ENCODE measurements around the gene HEMK1. TPM values are rescaled to one million over a fixed set of nuclear protein-coding genes. Genes with fewer than 3 reads are reported as not detected.

The HEMK1 gene
- total RNA-seq, 1 experiment from 2014 or later, result 20.9 TPM

DNA sequence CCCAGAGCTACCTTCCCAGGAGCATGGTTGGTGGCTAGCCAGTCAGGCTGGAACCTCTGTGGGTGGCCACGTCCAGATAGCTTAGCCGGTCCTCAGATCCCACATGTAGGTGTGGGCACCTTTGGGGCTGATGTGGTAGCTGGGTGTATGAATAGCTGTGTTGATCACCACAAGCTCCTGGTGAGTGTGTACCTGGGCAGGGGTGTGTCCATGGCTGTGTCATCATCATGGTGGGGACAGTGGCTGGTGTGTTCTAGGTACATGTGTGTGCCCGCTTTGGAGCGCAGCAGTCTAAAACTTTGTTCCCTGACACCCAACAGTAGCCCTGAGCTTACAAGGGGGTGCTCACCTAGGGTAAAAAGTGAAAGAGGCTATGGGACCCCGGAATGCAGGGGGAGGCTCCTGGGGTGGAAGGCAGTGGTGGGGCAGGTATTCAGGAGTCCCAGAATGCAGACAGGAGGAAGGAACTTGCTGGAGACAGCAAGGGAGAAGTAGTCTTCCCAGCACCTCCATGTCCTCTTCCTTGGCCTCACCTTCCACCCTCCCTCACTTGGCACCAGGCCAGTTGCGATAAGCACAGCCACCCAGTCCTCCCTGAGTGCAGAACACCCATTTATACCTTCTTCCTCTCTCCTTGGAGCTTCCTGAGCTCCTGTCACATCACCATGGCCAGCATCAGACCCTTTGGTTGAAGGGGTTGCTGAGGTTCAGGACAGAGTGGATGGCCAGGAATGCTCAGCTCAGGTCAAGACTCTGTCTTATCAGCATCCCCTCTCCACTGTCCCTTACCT is 41.1 kb downstream of the HEMK1 start:
- DNase-seq (ENCODE audit: low spot score) (no peak), ATAC-seq (no peak)
- Mint-ChIP-seq H3K9me3 (no peaks in the 10 kb centered on the region), H3K27ac (no peak overlapping the region), H3K36me3 (no peaks in the 10 kb centered on the region), H3K27me3 (ENCODE audit: low read depth) (peaks cover 46% of the 10 kb centered on the region), H3K4me1 (peaks cover 14% of the 10 kb centered on the region), H3K4me3 (peak overlapping the region; percentile 76)
- POLR2A ChIA-PET, result no interaction called here
- CTCF ChIA-PET, result interaction anchor here (0.6 to 4.4 kb wide), 6 partner anchors 20 to 275 kb away, joined by 3 to 70 read pairs (median 4); partner anchors contain the start of genes C3orf18 and NPRL2
- TF ChIP-seq NR1H2 (CRISPR knock-in tag; IDR thresholded peaks at IDR 0.05), result no peak
- TF ChIP-seq FOXJ3 (CRISPR knock-in tag; IDR thresholded peaks at IDR 0.05; ENCODE audit: borderline replicate concordance), result no peak
- TF ChIP-seq CDX4 (CRISPR knock-in tag; IDR thresholded peaks at IDR 0.05; ENCODE audit: borderline replicate concordance), result no peak
- TF ChIP-seq GTF2I (CRISPR knock-in tag; conservative IDR thresholded peaks at IDR 0.05), result no peak
- TF ChIP-seq CTCF (IDR thresholded peaks at IDR 0.05), result no peak
- TF ChIP-seq, protein P1, sequence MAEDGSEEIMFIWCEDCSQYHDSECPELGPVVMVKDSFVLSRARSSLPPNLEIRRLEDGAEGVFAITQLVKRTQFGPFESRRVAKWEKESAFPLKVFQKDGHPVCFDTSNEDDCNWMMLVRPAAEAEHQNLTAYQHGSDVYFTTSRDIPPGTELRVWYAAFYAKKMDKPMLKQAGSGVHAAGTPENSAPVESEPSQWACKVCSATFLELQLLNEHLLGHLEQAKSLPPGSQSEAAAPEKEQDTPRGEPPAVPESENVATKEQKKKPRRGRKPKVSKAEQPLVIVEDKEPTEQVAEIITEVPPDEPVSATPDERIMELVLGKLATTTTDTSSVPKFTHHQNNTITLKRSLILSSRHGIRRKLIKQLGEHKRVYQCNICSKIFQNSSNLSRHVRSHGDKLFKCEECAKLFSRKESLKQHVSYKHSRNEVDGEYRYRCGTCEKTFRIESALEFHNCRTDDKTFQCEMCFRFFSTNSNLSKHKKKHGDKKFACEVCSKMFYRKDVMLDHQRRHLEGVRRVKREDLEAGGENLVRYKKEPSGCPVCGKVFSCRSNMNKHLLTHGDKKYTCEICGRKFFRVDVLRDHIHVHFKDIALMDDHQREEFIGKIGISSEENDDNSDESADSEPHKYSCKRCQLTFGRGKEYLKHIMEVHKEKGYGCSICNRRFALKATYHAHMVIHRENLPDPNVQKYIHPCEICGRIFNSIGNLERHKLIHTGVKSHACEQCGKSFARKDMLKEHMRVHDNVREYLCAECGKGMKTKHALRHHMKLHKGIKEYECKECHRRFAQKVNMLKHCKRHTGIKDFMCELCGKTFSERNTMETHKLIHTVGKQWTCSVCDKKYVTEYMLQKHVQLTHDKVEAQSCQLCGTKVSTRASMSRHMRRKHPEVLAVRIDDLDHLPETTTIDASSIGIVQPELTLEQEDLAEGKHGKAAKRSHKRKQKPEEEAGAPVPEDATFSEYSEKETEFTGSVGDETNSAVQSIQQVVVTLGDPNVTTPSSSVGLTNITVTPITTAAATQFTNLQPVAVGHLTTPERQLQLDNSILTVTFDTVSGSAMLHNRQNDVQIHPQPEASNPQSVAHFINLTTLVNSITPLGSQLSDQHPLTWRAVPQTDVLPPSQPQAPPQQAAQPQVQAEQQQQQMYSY (CRISPR knock-in tag; IDR thresholded peaks at IDR 0.05), result no peak
- no peak for TF ChIP-seq RORB (CRISPR knock-in tag; IDR thresholded peaks at IDR 0.05)

DNA sequence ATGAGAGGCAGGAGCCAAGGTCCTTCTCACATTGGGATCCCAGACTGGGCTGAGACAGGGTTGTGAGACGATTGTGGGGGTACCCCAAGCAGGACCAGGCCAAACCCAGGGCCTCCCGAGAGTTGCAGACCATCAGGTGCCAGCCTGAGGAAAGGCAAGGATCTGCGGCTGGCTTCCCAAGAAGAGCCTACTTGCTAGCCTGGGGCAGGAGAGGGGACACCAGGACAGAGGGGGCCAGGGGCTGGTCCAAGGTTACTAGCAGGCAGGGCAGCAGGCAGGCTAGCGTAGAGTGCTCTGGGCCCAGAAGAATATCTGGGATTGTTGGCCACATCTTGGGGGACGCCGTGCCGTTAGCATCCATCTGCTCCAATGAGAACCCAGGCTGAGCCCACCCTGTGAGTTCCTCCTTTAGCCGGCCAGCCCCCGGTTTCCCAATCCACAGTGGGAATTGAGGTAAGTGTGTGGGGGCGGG is 41.7 kb downstream of the HEMK1 start:
- peak overlapping the region; percentile 76 for H3K4me3 Mint-ChIP-seq
- DNase-seq (ENCODE audit: low spot score) (no peak), ATAC-seq (no peak)
- no peak overlapping the region for H3K27ac Mint-ChIP-seq
- H3K9me3 Mint-ChIP-seq, result no peaks in the 10 kb centered on the region
- no peaks in the 10 kb centered on the region for H3K36me3 Mint-ChIP-seq
- ChIA-PET CTCF (interaction anchor here (1.0 to 10.1 kb wide), 35 partner anchors 9 to 824 kb away, joined by 3 to 202 read pairs (median 6); partner anchors contain the start of genes C3orf18, CYB561D2, HEMK1 and NPRL2), POLR2A (interaction anchor here (1.3 kb wide), 1 partner anchor 274 kb away, joined by 3 read pairs; no protein-coding TSS in a partner anchor)
- peaks cover 18% of the 10 kb centered on the region for H3K4me1 Mint-ChIP-seq
- TF ChIP-seq IRF1 (CRISPR knock-in tag; IDR thresholded peaks at IDR 0.05) (no peak), USF2 (CRISPR knock-in tag; IDR thresholded peaks at IDR 0.05) (no peak), SOX15 (CRISPR knock-in tag; IDR thresholded peaks at IDR 0.05) (no peak), MYBL2 (CRISPR knock-in tag; IDR thresholded peaks at IDR 0.05) (no peak)
- H3K27me3 Mint-ChIP-seq (ENCODE audit: low read depth), result peaks cover 51% of the 10 kb centered on the region
